ENCODE data around the gene AFF1.

GRCh38 chr4:86901864-86902263 is 32.9 kb upstream of the AFF1 start:
- no peak for TF ChIP-seq POLR2A (IDR thresholded peaks at IDR 0.05)
- TF ChIP-seq EP300 (IDR thresholded peaks at IDR 0.05) = no peak
- TF ChIP-seq CTCF (IDR thresholded peaks at IDR 0.05) = no peak
- no peak for TF ChIP-seq POLR2AphosphoS5 (IDR thresholded peaks at IDR 0.05)

Data from gastroesophageal sphincter (tissue), 3 donors.